Measurements from ENCODE around the gene VSTM4. TPM values are rescaled to one million over a fixed set of nuclear protein-coding genes. Genes with fewer than 3 reads are reported as not detected.

The VSTM4 gene
- polyA plus RNA-seq, 4 donors: 14.2 to 18.9 (median 15.5) TPM

DNA sequence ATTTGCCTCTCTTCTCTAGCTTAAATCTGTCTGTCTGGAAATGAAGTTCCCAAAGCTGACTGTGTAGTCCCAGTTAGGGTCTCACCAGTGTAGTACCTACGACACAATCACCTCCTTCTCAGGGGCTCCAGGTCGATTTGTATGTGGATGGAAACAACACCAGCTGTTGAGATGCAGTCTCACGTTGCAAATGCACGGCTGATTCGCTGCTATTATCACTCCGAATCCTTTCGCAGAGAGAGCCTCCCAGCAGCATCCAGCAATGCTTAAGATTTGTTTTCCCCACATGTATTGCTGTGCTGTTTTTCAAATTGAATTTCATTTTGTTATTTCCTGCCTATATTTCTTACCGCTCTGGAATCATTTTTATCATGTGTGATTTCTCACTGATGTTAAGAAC, 16.3 kb downstream of the VSTM4 start:
- no peak for DNase-seq (ENCODE audit: low read depth in 4 of 4, low spot score in 3 of 4)

GRCh38 chr10:49096890-49097445, 18.4 kb downstream of the VSTM4 start:
- no peak for DNase-seq (ENCODE audit: low read depth in 4 of 4, low spot score in 3 of 4)

GRCh38 chr10:49094646-49095045, 20.7 kb downstream of the VSTM4 start:
- no peak for DNase-seq (ENCODE audit: low read depth in 4 of 4, low spot score in 3 of 4)

DNA sequence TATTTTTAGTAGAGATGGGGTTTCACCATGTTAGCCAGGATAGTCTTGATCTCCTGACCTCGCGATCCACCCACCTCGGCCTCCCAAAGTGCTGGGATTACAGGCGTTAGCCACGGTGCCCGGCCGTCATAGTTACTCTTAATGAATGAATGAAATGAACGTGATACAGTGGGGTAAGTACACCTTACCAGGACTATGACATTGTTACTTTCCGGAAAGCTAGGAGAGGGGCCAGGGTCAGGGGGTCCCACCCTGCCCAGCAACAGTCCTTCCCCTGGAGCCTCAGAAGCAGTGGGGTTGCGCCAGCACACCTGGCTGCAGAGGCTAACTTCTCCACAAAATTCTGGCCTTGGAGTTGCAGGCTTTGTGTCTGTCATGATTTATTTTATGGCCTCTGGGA, 21.4 kb downstream of the VSTM4 start:
- no peak for DNase-seq (ENCODE audit: low read depth in 4 of 4, low spot score in 3 of 4)

DNA sequence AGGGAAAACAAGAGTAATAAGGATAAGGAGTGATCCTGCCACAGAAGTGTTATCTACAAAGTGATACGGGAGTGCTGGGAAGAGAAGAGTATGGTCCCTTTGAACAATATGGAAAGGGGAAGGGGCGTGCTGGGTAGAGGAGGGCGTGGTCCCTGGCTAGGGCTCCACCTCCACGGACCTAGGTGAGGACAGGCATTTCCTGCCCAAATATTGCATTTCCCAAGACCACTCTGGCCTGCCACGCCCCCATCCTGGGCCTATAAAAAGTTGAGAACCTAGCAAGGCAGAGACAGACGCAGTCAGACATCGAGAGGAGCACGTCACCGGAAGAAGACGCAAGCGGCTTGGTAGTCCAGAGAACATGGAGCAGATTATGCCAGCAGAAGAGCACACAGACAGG, 22.8 kb downstream of the VSTM4 start:
- no peak for DNase-seq (ENCODE audit: low read depth in 4 of 4, low spot score in 3 of 4)

GRCh38 chr10:49091450-49092210, 23.7 kb downstream of the VSTM4 start:
- no peak for DNase-seq (ENCODE audit: low read depth in 4 of 4, low spot score in 3 of 4)

- no peak for DNase-seq (ENCODE audit: low read depth in 4 of 4, low spot score in 3 of 4)
Measured at GRCh38 chr10:49090696-49091380, 24.5 kb downstream of the VSTM4 start.

GRCh38 chr10:49090189-49090575, 25.1 kb downstream of the VSTM4 start:
- DNase-seq (ENCODE audit: low read depth in 4 of 4, low spot score in 3 of 4): no peak

DNA sequence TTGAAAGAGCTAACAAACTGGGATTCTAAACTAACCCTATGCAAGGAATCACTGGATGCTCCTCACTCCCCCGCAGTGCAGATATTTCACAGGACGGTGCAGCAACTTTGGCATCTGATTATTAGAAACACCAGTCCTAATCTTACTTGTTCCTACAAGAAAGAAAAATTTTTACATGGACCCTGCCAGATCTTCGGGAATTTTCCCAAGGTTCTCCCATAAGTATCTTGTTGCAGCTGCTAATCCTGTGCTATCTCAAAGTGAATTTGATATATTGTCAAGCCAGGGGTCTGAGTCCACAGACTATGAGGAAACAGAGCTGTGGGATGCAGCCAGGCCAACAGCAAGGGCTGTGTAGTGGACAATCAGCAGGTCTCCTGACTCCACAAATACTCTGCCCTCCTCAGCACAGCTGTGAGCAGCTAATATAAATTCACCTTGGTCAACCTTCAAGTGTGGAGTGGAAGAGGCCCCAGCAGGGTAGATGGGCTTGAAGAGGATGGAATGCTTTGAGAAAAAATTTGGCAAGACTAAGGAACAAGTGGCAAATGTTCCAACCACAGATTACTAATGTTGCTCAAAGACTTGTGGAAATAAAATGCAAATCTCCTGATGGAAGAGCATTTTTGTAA, 25.6 kb downstream of the VSTM4 start:
- DNase-seq (ENCODE audit: low read depth in 4 of 4, low spot score in 3 of 4): no peak

- no peak for DNase-seq (ENCODE audit: low read depth in 4 of 4, low spot score in 3 of 4)
Measured at GRCh38 chr10:49089152-49089551, 26.2 kb downstream of the VSTM4 start.

DNA sequence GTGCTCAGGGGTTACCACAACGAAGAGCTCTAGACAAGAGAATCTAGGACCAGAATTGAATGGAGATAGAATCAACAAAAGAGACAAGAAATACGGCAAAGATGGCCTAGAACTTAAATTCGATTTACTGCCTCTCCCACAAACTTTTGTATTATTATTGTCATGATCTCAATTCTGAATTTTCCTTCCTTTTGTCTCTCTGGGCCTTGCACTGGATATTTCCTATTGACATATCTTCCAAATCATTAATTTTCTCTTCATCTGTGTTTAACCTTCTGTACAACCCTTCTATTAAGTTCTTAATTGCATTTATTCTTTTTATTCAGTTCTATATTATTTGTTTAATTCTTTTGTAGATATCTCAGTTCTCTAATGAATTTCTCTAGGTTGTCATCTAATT, 28.4 kb downstream of the VSTM4 start:
- DNase-seq (ENCODE audit: low read depth in 4 of 4, low spot score in 3 of 4): no peak

GRCh38 chr10:49083261-49083660, 32.1 kb downstream of the VSTM4 start:
- DNase-seq (ENCODE audit: low read depth in 4 of 4, low spot score in 3 of 4): no peak

GRCh38 chr10:49082766-49083165, 32.6 kb downstream of the VSTM4 start:
- no peak for DNase-seq (ENCODE audit: low read depth in 4 of 4, low spot score in 3 of 4)

DNA sequence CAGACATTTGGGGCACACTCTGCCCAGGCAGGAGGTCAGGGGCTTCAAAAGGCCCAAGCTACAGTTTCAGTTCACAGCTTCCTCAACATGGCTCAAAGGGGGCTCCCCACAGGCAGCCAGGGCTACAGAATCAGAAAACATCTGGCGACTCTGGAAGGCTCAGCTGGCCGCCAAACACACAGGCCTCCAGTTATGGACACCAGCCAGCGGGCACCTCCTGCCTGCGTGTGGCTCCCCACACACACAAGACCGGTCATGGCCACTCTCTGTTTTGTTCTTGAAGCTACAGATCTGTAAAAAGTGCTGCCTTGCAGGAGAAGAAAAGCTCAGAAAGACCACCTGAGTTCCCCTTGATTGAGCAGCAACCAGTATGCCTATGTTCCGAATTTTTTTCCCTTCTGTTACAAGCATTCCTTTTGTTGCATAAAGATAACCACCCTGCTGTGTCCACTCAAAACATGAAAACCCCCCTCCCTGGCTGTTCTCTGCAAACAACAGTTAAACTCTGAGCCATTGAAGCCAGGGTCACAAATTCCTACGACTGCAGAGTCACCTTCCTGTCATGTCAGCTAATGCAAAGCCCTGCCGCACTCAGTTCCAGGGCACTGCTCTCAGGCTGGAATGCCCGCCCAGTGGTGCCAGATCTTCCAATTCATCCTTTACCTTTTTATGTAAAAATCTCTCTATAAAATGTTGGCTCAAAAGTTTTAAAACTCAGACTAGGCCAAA, 33.6 kb downstream of the VSTM4 start:
- no peak for DNase-seq (ENCODE audit: low read depth in 4 of 4, low spot score in 3 of 4)

DNA sequence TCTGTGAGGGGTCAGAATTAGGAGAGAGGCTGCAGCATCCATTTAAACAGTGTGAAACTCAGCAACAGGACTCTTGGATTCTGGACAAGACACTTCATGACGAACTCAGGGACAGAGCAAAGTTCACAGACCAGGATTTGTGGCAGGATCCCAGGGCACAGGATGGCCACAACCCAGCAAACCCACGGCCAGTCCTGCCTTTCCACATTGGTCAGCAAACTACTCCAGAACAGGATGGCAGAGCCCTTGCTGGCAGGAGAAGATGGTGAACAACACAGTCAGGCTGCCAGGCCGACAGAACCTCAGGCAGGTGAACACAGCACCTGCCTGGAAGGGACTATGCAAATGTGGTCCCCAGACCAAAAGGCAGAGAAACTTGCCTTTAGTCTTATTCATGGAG, 34.4 kb downstream of the VSTM4 start:
- no peak for DNase-seq (ENCODE audit: low read depth in 4 of 4, low spot score in 3 of 4)

- DNase-seq (ENCODE audit: low read depth in 4 of 4, low spot score in 3 of 4): no peak
Measured at GRCh38 chr10:49080071-49080470, 35.3 kb downstream of the VSTM4 start.

DNA sequence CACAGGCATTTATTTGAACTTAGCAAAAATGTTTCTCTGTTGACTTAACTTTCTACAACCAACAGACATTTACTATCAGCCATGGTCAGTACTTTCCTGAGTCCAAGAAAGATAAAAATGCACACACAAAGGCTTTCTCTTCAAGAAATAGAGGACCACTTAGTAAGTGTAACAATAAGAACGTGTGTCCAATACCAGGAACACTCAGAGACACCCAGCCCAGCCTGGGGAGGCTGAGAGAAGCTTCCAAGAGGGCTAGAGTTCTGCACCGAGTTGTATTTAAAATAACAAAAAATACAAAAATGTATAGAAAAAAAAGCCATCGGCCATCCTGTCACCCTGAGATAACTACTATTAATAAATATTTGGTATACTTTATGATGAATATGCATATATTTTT, 35.8 kb downstream of the VSTM4 start:
- no peak for DNase-seq (ENCODE audit: low read depth in 4 of 4, low spot score in 3 of 4)

DNA sequence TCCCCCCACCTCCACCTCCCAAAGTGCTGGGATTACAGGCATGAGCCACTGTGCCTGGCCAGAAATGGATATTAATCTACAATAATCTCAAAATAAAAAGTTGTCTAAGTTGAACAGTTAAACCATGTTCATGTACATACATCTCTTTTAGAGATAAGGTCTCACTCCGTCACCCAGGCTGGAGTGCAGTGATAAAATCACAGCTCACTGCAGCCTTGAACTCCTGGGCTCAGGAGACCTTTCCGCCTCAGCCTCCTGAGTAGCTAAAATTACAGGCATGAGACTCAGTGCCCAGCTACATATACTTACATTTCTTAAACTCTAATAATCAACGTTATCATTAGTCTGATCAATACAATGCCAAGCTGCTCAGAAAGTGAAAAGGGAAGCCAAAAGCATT, 36.2 kb downstream of the VSTM4 start:
- DNase-seq (ENCODE audit: low read depth in 4 of 4, low spot score in 3 of 4): no peak

- no peak for DNase-seq (ENCODE audit: low read depth in 4 of 4, low spot score in 3 of 4)
Measured at GRCh38 chr10:49078433-49078832, 36.9 kb downstream of the VSTM4 start.

GRCh38 chr10:49076741-49077521, 38.4 kb downstream of the VSTM4 start:
- DNase-seq (ENCODE audit: low read depth in 4 of 4, low spot score in 3 of 4): no peak

Measured in right renal pelvis (tissue), 4 donors.